Activated naive CD4-positive, alpha-beta T cell (primary cell): ENCODE results near the gene NUDCD2.
"Not testable (repeated sequence)": the region's sequence is repeated elsewhere in the genome, so short reads cannot be mapped to it uniquely, and the experiment has no call there.

ENCODE experiments used
- DNase-seq, 4 experiments: peaks; one replicate each; lab custom pipeline; 2025; lab: John Stamatoyannopoulos, UW

NUDCD2 gene

DNA sequence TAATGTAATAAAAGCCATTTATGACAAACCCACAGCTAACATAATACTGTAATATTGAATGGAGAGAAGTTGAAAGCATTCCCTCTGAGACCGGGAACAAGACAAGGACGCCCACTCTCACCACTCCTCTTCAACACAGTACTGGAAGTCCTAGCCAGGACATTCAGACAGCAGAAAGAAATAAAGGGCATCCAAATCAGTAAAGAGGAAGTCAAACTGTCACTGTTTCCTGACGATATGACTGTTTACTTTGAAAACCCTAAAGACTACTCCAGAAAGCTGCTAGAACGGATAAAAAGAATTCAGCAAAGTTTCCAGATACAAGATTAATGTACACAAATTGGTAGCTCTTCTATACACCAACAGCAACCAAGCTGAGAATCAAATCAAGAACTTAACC lies 33.8 kb downstream of the NUDCD2 start:
- DNase-seq: not testable (repeated sequence)

- no peak for DNase-seq
Measured at GRCh38 chr5:163424836-163425235, 35.1 kb downstream of the NUDCD2 start.

DNA sequence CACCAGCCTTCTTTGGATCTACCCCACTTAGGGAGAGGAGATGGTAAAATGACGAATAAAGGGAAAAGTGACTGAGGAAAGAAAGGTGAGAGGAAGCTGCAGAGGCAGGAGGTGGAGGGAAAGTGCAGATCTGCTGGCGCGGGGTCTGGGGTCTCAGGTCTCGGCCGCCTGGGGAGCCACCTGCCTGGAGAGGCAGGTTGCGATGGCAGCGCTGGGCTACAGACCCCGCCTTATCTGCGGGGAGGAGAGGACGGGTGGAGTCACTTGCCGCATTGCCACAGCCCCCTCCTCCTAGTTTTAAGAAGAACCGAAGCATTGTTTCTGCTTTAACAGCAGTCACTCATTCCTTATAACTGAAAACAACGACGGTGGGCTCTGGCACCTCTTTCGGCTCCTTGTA lies 44.2 kb downstream of the NUDCD2 start:
- not testable (repeated sequence) for DNase-seq

DNA sequence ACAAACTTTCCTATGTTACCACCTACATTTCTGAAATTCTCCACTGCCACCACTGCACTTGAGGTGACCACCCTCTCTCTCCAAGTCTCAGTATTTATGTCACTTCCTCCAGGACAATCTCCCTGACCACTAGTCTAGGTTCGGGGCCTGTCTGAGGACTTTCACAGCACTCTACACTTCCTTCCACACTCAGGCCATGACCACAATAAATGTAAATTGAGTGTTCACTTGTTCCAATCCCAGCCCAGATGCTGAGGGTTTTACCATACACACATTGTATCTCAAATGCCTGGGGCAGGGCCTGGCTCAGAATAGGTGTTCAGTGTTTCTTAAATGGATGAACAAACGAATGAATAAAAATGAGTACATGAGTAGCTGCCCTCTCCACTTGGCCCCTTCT lies 49.4 kb downstream of the NUDCD2 start:
- DNase-seq: no peak

DNA sequence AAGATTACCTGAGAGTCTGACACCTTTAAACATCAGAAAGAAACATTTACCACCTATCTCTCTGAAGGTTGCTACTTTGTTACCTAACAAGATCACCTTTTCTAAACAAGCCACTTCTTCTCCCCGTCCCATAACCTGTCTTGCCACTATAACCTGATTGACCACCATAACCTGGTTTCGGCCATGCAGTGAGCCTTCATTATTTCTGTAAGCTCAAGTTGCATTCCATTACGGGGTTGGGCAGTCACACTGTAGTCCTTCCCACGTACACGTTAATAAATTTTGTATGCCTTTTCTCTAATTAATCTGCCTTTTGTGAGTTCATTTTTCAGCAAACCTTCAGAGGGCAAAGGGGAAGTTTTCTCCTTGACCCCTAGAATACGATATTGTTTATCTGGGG lies 50.5 kb downstream of the NUDCD2 start:
- no peak for DNase-seq

DNA sequence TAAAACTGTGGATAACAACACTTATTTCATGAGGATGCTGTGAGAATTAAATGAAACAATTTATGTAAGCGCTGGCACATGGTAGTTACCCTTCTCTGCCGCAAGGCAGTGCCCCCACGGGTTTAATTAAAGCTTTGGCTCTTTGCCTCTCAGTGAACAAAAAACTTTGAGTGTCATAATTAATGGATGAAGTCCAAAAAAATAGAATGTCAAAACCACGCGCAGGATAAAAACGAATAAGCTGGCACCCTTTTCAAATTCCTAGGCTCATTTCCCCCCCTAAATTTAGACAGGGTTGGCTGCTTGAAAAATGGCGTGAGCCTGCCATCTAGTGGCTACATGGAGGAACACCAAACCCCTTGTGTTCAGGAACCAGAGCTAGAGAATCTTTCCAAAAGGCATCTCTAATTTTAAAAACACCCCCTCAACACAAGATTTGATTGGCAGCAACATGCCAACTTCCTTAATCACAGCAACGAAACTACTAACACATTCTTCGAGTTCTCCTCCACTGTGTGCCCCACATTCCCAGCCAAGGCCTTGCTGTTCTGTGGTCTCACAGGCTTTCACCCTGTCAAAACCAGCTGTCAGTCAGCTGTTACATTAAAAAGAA lies 51.5 kb downstream of the NUDCD2 start:
- DNase-seq: peak; percentile 2 to 53 (median 12)

GRCh38 chr5:163407034-163407655 lies 52.8 kb downstream of the NUDCD2 start:
- no peak for DNase-seq

- no peak for DNase-seq
Measured at GRCh38 chr5:163404364-163405173, 55.3 kb downstream of the NUDCD2 start.

GRCh38 chr5:163402007-163402406 lies 57.9 kb downstream of the NUDCD2 start:
- DNase-seq: no peak

GRCh38 chr5:163401271-163401670 lies 58.6 kb downstream of the NUDCD2 start:
- no peak for DNase-seq

- DNase-seq: no peak
Measured at GRCh38 chr5:163399923-163400322, 60.0 kb downstream of the NUDCD2 start.

DNA sequence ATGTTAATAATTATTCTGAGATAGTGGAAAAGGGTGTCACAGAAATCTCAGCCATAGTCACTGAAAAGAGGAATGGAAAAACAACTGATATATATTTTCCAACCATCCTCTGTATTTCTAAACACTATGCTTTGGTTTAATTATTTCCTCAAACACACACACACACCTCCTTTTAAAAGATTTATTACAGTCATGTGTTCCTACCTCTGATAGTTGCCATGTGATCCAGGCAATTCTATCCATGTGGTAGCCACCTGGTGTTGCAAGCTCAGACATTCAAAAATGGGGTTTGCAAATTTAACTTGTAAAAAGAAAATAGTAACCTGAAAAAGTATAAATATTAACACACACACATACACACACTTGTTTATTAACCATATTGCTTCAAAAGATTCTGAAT lies 62.5 kb downstream of the NUDCD2 start:
- DNase-seq: no peak

DNA sequence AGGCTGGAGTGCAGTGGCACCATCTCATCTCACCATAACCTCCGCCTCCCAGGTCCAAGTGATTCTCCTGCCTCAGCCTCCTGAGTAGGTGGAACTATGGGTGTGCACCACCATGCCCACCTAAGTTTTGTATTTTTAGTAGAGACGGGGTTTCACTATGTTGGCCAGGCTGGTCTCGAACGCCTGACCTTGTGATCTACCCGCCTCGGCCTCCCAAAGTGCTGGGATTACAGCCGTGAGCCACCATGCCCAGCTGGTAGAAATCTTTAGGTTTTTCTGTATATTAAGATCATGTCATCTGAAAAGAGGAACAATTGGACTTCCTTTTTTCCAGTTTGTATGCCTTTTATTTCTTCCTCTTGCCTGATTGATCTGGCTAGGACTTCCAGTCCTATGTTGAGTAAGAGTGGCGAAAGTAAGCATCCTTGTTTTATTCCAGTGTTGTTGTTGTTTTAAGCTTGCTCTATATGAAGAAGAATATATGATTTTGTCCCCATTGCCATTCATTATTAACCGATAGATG lies 63.0 kb downstream of the NUDCD2 start:
- not testable (repeated sequence) for DNase-seq
